Measurements from ENCODE around the gene VTN. TPM values are rescaled to one million over a fixed set of nuclear protein-coding genes. Genes with fewer than 3 reads are reported as not detected.

The VTN gene
- total and polyA plus RNA-seq, 2 donors (not counting 1 experiment from before 2014, with no cell fraction given), result 0.17 to 3.5 TPM

GRCh38 chr17:28396635-28397239 is 26.6 kb upstream of the VTN start:
- H3K4me2 ChIP-seq (ENCODE audit: extremely low read depth, insufficient read depth, low read length), result no peak overlapping the region
- H3K36me3 ChIP-seq (ENCODE audit: control insufficient read depth, insufficient read depth, low read length), result peaks cover 7% of the 10 kb centered on the region
- no peaks in the 10 kb centered on the region for H3K9me3 ChIP-seq (ENCODE audit: control insufficient read depth, insufficient read depth, low read depth, low read length)
- peaks cover 3% of the 10 kb centered on the region for H3K4me1 ChIP-seq (ENCODE audit: control insufficient read depth, extremely low read depth, insufficient read depth, low read length)
- TF ChIP-seq EZH2 (IDR thresholded peaks at IDR 0.05; ENCODE audit: low read length, missing control alignments), result no peak
- TF ChIP-seq, protein P1, sequence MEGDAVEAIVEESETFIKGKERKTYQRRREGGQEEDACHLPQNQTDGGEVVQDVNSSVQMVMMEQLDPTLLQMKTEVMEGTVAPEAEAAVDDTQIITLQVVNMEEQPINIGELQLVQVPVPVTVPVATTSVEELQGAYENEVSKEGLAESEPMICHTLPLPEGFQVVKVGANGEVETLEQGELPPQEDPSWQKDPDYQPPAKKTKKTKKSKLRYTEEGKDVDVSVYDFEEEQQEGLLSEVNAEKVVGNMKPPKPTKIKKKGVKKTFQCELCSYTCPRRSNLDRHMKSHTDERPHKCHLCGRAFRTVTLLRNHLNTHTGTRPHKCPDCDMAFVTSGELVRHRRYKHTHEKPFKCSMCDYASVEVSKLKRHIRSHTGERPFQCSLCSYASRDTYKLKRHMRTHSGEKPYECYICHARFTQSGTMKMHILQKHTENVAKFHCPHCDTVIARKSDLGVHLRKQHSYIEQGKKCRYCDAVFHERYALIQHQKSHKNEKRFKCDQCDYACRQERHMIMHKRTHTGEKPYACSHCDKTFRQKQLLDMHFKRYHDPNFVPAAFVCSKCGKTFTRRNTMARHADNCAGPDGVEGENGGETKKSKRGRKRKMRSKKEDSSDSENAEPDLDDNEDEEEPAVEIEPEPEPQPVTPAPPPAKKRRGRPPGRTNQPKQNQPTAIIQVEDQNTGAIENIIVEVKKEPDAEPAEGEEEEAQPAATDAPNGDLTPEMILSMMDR (conservative IDR thresholded peaks at IDR 0.05 in 1 of 2, IDR thresholded peaks at IDR 0.05 in 1 of 2; ENCODE audit: low read depth in 1 of 2, low read length in 2 of 2), result no peak
- H3K9ac ChIP-seq (ENCODE audit: insufficient read depth, low read length), result no peak overlapping the region
- no peak overlapping the region for H2AFZ ChIP-seq (ENCODE audit: low read length)
- no peak for DNase-seq (ENCODE audit: low read depth in 2 of 2)
- no peak overlapping the region for H3K4me3 ChIP-seq (replicated peaks in 1 of 4; ENCODE audit: control extremely low read depth in 1 of 4, insufficient read depth in 1 of 4, low read depth in 3 of 4, low read length in 4 of 4)
- H3K27me3 ChIP-seq (ENCODE audit: control insufficient read depth, insufficient read depth, low read length), result no peaks in the 10 kb centered on the region
- no peak overlapping the region for H3K27ac ChIP-seq (ENCODE audit: insufficient read depth, low read length)
- H3K79me2 ChIP-seq (ENCODE audit: control insufficient read depth, insufficient read depth, low read length), result no peaks in the 10 kb centered on the region
- H4K20me1 ChIP-seq (ENCODE audit: control insufficient read depth, extremely low read depth, insufficient read depth, low read length), result no peaks in the 10 kb centered on the region

DNA sequence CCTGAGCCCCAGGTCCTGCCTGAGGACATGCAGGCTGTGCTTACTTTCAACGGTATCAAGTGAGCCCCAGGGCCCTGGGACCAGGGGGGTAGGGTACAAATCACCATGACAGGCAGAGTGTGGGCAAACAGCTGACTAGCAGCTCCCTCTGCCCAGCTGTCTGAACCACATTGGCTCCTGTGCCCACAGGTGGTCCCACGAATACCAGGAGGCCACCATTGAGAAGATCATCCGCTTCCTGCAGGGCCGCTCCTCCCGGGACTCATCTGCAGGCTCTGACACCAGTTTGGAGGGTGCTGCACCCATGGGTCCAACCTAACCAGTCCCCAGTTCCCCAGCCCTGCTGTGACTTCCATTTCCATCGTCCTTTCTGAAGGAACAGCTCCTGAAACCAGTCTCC is 25.9 kb upstream of the VTN start:
- peaks cover 3% of the 10 kb centered on the region for H3K4me1 ChIP-seq (ENCODE audit: control insufficient read depth, extremely low read depth, insufficient read depth, low read length)
- H3K79me2 ChIP-seq (ENCODE audit: control insufficient read depth, insufficient read depth, low read length), result no peaks in the 10 kb centered on the region
- H3K36me3 ChIP-seq (ENCODE audit: control insufficient read depth, insufficient read depth, low read length), result peaks cover 7% of the 10 kb centered on the region
- no peaks in the 10 kb centered on the region for H4K20me1 ChIP-seq (ENCODE audit: control insufficient read depth, extremely low read depth, insufficient read depth, low read length)
- DNase-seq (ENCODE audit: low read depth in 2 of 2), result no peak
- no peak overlapping the region for H3K4me3 ChIP-seq (replicated peaks in 1 of 4; ENCODE audit: control extremely low read depth in 1 of 4, insufficient read depth in 1 of 4, low read depth in 3 of 4, low read length in 4 of 4)
- TF ChIP-seq, protein P1 (conservative IDR thresholded peaks at IDR 0.05 in 1 of 2, IDR thresholded peaks at IDR 0.05 in 1 of 2; ENCODE audit: low read depth in 1 of 2, low read length in 2 of 2), result no peak
- no peak for TF ChIP-seq EZH2 (IDR thresholded peaks at IDR 0.05; ENCODE audit: low read length, missing control alignments)
- no peaks in the 10 kb centered on the region for H3K27me3 ChIP-seq (ENCODE audit: control insufficient read depth, insufficient read depth, low read length)
- H3K4me2 ChIP-seq (ENCODE audit: extremely low read depth, insufficient read depth, low read length), result no peak overlapping the region
- no peaks in the 10 kb centered on the region for H3K9me3 ChIP-seq (ENCODE audit: control insufficient read depth, insufficient read depth, low read depth, low read length)
- no peak overlapping the region for H3K9ac ChIP-seq (ENCODE audit: insufficient read depth, low read length)
- H2AFZ ChIP-seq (ENCODE audit: low read length), result no peak overlapping the region
- H3K27ac ChIP-seq (ENCODE audit: insufficient read depth, low read length), result no peak overlapping the region

DNA sequence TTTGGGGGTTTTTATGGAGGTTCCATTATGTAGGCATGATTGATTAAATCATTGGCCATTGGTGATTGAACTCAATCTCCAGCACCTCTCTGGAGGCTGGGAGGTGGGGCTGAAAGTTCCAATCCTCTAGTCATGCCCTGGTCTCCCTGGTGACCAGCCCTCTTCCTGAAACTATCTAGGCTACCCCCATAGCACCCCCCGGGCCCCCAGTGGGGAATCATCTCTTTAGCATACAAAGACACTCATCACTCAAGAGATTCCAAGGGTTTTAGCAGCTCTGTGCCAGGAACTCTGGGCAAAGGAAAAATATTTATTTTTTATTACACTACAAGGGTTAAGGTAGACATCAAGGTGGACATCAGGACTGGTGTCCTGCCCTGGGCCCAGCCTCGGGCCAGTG is 25.3 kb upstream of the VTN start:
- Histone ChIP-seq H3K4me2 (ENCODE audit: extremely low read depth, insufficient read depth, low read length) (no peak overlapping the region), H3K36me3 (ENCODE audit: control insufficient read depth, insufficient read depth, low read length) (peaks cover 7% of the 10 kb centered on the region), H3K27ac (ENCODE audit: insufficient read depth, low read length) (no peak overlapping the region)

More for the DNA sequence above, 25.3 kb upstream of the VTN start:
- H2AFZ ChIP-seq (ENCODE audit: low read length), result no peak overlapping the region
- no peak for DNase-seq (ENCODE audit: low read depth in 2 of 2)
- no peak overlapping the region for H3K9ac ChIP-seq (ENCODE audit: insufficient read depth, low read length)
- TF ChIP-seq EZH2 (IDR thresholded peaks at IDR 0.05; ENCODE audit: low read length, missing control alignments), result no peak
- TF ChIP-seq, protein P1 (conservative IDR thresholded peaks at IDR 0.05 in 1 of 2, IDR thresholded peaks at IDR 0.05 in 1 of 2; ENCODE audit: low read depth in 1 of 2, low read length in 2 of 2), result no peak
- H3K27me3 ChIP-seq (ENCODE audit: control insufficient read depth, insufficient read depth, low read length), result no peaks in the 10 kb centered on the region
- H3K79me2 ChIP-seq (ENCODE audit: control insufficient read depth, insufficient read depth, low read length), result no peaks in the 10 kb centered on the region
- H4K20me1 ChIP-seq (ENCODE audit: control insufficient read depth, extremely low read depth, insufficient read depth, low read length), result no peaks in the 10 kb centered on the region
- peaks cover 3% of the 10 kb centered on the region for H3K4me1 ChIP-seq (ENCODE audit: control insufficient read depth, extremely low read depth, insufficient read depth, low read length)
- no peaks in the 10 kb centered on the region for H3K9me3 ChIP-seq (ENCODE audit: control insufficient read depth, insufficient read depth, low read depth, low read length)
- no peak overlapping the region for H3K4me3 ChIP-seq (replicated peaks in 1 of 4; ENCODE audit: control extremely low read depth in 1 of 4, insufficient read depth in 1 of 4, low read depth in 3 of 4, low read length in 4 of 4)

Measured in fibroblast of lung (primary cell).